SW 1271 (cell line): ENCODE results near the gene FGF4.

ENCODE experiments used
- DNase-seq, 2 experiments: peaks; one replicate each; lab custom pipeline; 2025; lab: John Stamatoyannopoulos, UW

Gene FGF4, protein sequence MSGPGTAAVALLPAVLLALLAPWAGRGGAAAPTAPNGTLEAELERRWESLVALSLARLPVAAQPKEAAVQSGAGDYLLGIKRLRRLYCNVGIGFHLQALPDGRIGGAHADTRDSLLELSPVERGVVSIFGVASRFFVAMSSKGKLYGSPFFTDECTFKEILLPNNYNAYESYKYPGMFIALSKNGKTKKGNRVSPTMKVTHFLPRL

DNA sequence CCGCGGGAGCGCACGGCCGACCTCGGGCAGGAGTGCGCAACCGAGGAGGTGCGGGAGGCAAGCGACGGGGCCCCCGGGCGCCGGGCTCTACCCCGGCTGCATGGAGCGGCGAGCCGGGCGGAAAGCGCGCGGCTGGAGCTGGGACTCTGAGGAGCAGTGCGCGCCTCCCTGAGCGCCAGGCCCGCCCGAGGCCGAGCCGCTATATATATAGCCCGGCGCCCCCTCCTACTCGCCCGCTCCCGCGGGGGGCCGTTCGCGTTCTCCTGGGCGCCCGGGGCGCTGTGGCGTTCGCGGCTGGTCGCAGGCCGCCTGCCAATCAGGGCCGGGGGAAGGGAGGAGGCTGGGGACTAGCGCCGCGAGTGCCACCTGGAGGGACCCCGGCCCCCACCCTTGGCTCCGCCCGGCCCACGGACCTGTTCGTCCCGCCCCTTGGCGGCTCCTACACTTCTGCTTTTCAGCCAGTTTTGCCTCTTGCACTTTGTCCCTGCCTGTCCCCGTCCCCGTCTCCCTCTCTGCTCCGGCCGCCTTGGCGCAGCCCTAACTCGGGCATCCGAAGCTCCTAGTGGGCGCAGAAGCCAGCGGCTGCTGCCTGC, at the start of gene FGF4:
Gene FGF4 (minus strand): TSS at position 179 of the 593 bp plus-strand sequence. CDS start 257 bp downstream, outside the sequence.
- no peak for DNase-seq

DNA sequence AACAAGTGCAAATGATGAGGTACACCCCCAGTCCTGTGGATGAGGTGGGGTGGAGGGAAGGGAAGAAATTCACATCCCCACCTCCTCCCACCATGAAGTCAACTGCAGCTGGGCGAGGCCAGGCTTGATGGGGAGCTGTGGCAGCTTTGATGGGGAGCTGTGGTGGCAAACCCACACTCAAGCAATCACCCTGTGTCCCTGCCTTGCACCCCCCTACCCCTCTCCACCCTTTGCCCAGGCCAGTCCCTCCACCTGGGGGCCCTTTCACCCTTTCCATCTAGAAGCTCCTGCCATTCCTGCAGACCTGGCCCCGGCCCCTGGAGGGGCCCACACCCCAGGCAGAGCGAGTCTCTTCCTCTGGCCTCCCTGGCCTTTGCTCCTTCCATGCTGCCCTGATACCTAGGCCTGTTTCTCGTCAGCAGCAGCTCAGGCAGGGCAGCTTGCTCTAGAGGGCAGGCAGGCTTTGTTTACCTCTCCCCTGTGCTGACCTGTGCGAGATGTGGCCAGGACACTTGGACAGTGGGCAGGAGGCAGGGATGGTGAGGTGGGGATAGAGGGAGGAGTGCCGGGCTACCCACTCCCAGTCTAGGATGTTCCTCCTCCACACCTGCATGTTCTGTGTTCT, 48.6 kb upstream of the FGF4 start:
- DNase-seq, result no peak

DNA sequence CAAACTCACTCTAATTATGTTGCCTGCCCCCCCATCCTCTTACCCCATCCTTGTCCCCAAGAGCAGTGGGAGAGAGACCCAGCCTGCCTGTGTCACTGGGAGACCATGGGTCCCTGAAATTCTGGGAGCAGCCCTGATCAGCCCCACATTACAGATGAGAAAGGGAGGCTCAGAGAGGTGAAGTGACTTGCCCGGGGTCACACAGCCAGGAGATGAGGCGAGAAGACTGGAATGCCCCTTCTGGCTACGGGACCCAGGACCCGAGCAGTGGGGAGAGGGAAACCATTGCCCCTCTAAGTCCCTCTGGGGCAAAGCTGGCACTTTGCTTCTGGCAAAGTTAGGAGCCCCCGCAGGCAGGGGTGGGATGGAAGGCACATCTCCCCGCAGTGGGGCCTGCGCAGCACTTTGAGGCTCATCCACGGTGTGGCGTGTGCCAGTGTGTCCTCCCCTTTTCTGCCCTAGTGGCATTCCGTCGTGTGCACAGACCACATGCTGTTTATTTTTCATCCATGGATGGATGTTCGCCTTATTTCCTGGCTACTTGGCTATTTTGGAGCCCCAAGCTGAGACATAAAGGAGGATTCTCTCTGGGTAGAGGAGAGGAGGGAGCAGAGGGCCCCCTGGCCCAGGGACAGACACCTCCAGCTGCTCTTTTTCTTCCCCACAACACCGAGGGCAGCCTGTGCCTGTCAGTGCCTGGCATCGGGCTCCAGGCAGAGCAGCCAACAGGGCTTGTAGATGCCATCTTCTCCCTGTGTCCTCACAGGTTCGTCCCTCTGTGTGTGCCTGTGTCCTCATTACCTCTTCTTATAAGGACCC, 47.7 kb upstream of the FGF4 start:
- no peak for DNase-seq

DNA sequence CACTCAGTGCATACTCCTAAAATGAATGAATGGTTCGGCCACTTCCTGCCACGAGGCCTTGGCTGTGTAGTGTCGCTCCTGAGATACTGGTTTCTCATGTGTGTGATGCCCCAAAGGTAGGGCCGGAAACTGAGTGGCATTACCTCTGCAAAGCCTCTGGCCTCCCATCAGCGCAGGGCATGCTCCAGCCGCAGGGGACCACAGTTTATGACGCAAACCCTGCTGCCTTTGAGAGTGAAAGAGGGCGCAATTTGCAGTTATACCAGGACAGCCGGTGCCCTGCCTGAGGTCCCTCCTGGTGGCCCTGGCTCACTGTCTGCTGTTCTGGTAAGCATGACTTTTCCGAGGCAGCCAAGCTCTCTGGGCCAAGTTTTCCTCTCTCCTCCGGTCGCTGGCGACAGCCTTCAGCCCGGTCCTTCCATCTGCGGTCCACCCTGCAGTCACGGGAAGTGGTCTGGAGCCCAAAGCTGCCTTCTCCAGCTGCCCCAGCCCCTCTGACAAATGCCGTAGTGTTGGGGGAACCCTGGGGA, 46.4 kb upstream of the FGF4 start:
- no peak for DNase-seq

DNA sequence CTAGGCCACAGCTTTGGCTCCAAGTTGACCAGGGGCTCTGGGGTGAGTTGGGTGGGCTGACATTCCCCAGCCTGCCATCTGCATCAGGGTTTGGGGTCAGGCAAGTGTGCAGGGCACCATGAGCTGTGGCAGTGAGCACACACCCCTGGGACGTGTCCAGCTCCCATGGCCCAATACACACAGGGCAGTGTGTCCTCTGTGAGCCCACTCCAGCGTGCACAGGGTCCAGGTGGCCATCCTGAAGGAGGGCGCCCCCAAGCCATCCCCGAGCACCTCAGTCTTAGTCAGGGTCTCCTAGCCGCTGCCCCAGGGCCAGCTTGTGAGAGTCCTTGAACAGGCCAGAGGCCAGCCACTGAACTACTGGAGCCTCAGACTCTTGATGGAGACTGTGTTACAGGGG, 45.3 kb upstream of the FGF4 start:
- no peak for DNase-seq

DNA sequence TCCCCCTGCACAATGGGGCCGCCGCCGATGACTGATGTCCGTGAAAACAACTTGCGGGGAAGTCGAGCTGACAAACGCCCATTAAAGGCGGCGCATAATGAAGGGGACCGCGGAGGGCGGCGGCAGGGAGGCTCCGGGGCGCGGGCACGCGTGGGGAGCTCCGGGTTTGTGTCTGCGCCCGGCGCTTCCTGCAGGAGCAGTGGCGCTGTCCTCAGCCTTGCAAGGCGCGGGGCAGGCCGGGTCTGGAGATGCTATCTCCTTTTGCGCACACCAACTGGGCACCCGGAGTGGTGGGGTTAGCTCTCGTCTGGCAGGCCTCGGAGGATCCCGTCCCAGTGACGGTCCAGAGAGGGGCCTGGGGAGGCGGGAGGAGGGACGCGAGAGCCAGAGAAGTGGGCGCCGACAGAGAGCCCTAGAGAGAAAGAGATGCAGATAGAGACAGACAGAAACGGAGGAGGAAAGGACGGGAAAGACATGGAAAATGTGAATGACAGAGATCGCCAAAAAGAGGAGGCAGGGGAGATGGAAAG, 44.5 kb upstream of the FGF4 start:
- no peak for DNase-seq

DNA sequence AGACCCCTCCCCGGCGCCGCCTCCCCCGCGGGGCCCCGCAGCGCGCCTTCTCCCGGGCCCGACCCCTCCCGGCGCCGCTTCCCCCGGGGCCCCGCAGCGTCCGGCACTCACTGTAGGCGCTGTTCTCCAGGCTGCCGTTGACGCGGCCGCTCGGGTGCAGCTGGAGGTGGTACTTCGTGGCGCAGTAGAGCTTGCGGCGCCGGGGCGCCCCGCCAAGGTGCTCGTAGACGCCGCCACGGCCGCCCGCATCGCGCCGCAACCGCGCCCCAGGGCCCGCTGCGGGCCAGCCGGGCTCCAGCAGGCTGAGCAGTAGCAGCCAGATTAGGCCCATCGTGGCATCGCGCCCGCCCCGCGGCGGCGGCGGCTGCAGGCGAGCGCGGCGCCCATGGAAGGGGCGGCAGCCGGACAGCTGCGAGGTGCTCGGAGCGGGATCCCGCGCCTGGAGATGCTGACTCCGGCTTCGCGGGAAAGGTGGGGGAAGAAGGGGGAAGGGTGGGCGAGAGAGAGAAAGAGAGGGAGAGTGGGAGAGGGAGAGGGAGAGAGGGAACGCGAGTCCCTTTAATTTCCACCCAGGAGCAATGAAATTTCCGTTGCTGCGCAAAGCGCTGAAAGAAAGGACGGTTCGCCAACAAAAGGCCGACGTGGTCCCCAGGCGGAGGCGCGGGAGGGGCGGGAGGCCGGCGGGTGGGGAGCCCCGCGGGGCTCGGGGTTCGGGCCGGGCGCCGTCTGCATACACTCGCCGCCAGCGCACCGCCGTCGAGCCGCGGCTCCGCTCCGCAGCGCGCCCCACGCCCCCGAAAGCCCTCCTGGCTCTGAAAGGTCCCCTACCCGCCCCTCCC, 43.7 kb upstream of the FGF4 start, which contains the start of gene FGF3:
Gene FGF3 (minus strand): TSS at position 814 of the 839 bp plus-strand sequence. CDS start 483 bp downstream, at position 331.
- no peak for DNase-seq

DNA sequence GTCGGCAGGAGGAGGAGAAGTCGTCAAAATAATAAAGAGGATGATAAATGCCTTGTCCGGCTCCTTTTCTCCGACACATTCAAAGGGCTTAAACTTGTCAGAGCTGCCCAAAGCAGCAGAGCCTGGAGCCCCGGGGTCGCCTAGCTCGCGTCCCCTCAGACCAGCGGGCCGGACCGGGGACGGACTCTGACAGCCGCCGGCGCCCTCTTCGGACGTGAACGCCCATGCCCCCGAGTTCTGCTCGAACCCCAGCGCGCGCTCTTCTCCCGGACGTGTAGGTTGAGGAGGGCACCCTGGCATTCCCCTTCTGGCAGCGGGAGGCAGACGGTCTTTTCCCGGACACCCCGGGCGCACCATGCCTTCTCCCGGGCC, 43.1 kb upstream of the FGF4 start:
- DNase-seq, result no peak

DNA sequence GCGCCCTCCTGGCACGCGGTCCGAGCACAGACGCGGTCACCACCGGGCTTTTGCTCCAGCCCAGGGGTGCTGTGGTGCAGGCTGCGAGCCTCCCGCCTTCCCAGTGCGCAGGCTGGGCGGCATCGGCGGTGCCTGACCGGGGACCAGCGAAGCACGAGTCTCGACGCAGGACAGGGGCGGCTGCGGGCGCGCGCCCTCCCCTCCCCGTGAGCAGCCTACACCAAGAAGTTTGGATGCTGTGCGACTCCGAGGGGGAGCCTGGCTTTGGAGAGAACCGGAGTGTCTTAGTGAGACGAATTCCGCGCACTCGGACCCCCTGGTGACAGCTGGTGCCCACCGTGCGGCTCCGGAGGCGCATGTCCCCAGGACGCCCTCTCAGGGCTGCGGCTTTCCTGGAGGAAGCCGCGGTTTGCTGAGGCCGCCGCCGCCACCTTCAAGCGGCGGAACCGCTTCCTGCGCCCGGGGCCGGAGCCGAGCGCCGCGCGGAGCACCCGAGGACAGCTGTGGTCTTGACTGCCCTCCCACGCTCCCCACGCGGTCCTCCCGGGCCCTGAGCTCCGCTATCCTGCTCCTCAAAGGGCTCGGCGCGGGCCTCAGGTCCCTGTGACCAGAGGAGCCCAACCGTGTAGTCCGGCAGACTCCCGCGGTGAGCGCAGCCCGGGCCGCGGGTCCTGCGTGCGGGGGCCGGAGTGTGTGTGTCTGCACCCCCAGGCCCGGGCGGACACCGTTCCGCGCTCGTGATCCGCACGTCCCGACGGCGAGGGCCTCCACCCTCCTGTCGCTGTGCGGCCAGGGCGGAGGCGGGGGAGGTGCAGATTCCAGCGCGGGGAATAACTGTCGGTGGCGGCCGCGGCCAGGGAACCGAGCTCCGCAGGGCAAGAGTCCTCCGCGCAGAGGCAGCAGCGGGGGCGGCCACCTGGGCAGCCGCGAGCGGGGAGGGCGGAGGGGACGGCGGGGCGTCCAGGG, 42.4 kb upstream of the FGF4 start:
- DNase-seq, result no peak

DNA sequence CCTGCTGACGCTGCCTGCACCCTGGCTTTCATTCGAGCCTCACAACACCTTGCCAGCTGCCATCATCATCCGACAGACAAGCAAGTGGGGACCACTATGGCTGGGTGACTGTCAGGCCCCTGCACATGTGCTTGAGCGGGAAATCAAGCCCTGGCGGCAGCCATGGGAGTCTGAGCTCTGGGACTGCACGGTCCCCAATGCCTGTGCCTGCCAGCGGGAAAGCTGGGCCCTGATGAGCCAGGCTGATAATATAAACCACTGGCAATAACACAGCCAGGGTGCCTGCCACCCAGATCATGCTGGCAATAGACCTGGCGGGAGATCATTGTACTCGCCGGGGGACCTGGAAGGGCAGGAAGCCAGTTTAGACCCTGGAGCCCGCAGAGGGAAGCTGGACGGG, 41.5 kb upstream of the FGF4 start:
- no peak for DNase-seq

DNA sequence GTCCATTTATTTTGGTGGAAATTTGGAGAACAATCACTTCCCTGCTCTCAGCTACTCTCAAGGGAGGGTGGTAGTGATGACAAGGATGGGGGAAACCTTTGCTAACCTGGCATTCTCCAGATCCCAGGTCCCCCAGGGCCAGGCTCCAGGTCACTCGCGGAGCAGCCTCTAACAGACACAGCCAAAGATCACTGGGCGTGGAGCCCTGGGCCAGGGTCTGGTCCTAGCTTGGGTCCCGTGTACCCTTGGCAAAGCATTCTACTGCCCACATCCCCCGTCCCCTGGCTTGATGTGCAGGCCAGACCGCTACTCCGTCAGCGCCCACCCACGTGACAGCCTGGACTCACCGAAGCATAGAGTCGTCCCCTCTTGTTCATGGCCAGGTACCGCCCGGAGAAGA, 40.8 kb upstream of the FGF4 start:
- DNase-seq, result no peak

DNA sequence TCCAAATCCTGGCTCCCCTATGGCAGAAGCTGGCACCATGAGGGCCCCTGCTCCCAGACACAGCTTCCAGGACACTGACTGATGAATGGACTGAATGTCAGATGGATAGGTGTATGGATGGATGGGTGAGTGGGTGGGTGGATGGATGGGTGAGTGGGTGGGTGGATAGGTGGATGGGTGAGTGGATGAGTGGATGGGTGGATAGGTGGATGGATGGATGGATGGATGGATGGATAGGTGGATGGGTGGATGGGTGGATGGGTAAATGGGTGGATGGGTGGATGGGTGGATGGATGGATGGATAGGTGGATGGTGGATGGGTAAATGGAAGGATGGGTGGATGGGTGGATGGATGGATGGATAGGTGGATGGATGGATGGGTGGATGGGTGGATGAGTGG, 39.8 kb upstream of the FGF4 start:
- DNase-seq, result no peak

DNA sequence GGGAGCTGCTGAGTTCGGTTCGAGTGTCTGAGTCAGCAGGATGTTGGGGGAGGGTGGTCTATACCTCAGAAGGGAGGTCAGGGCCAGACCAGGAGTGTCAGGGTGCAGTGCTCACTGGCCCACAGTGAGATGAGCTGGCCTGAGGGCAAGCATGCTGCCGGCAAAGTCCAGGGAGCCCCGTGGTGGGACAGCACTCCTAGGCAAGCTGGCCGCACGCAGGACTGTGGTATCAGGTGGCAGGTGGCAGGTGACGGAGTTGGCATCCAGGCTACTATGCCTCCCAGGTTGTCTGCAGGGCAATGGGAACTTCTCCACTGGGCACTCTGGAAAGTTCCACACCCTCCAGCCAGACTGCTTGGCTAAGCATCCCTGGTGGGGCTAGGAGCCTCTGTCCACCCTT, 39.3 kb upstream of the FGF4 start:
- DNase-seq, result no peak

DNA sequence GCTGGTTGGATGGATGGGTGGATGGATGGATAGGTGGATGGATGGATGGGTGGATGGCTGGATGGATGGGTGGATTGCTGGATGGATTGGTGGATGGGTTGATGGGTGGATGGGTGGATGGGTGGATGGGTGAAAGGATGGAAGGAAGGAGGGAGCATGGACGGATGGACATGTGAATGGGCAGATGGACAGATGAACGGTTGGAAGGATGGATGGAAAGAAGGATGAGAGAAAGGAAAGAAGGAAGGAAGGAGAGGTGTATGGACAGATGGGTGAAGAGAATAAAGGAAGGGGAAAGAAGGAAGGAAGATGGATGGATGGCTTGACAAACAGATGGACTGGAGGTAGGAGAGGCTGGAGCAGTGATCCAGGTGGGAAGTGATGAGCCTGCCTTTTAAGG, 38.7 kb upstream of the FGF4 start:
- DNase-seq, result no peak

DNA sequence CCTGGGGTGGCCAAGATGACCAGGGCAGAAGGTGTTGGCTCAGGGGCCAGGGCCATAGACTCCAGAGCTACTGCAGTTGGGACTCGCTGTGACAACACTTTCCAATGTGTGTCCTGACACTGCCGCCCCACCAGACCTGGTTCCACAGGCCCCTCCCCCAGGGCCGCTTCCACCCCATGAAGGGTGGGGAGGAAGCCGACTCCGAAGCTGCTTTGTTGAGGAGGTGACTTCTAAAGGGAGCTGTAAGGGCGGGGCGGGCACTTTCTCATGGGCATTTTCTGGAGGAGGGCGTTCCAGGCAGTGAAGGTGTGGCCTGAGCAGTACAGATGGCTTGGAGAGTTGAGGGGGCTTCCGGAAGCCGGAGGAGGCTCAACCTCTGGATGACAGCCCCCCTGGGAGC, 37.8 kb upstream of the FGF4 start:
- no peak for DNase-seq

DNA sequence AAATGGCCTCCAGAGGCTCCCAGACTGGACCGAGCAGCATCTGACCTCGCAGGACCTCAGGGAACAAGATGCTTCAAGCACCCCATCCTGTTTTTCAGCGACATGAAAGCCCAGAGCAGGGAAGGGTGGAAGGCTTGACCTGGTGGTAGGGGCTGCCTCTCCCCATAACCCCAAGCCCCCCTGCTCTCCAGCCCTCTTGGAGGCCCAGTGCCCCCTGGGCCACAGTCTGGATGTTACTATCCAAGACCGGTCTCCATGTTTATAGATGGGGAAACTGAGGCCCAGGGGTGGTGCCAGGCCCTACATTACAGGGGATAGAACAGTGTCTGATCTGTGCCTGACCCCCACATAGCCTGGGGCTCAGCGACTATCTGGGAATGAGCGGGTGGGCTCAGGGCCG, 37.1 kb upstream of the FGF4 start:
- DNase-seq, result no peak

DNA sequence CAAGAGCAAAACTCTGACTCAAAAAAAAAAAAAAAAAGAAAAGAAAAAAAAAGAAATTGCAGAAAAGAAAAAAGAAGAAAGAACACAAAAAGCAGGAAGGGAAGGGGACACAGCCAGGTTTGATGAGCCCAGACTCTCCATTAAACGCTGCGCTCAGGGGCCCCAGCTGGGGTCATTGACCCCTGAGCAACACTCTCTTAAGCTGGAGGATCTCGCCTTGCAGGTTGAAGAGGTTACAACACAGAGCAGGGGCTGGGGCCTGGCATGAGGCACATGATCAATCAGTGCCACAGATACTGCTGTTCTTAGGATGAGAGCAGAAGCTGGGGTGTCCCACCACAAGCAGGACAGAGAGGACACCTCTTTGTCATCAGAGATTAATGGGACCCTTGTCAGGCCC, 36.3 kb upstream of the FGF4 start:
- DNase-seq, result no peak

DNA sequence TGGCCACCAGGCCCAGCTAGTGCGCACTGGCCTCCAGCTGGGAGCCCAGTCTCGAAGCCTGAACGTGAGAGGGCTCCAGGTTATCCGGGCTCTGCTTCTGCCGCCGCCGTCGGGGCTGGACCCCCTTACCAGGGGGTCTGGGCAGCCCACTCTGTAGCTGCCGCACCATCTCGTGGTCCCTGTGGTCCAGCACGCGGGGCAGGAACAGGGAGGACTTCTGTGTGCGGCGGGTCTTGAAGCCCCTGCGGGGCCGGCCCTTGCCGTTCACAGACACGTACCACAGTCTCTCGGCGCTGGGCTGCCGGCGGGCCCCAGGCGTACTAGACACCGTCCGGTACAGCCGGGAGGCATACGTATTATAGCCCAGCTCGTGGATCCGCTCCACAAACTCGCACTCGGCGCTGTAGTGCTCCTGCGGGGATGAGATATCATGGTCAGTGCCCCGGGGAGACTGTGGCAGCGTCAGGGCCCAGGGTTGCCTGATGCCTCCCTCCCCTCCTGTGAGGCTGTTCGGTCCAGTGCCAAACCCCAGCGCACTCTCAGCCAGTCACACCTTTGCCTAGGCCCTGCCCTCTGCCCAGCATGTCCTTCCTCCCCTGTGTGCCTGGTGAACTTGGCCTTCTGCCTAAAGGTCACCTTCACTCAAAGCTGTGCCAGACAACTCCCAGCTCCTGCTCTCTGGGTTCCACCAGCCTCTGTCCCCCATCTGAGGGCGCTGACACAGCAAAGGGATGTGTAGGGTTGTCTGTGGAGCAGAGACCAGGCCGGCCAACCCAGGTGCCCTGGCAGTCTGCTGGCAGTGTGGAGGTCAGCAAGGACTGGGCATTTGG, 35.4 kb upstream of the FGF4 start:
- DNase-seq, result no peak

DNA sequence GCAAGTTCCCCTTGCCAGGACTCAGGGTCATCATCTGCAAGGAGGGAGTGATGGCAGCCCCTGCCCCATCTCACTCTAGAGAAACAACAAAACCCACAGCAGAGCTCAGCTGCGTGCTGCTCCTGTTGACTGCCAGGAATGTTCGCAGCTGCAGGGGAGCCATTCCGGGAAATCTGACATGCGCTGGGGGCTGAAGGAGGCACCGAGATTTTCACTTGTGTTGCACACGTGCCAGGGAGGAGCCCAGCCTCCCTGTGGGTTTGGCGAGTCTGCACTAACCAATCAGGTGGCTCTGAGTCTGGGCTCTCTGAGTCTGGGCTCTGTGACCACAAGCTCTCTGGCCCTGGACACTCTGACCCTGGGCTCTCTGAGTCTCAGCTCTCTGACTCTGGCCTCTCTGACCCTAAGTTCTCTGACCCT, 33.5 kb upstream of the FGF4 start:
- DNase-seq, result no peak
